Stimulated activated CD4-positive, alpha-beta T cell treated with anti-CD3 and anti-CD28 coated beads, Interleukin-1b, Interleukin-23, amount 100 ng/mL, for 4 hours (primary cell): ENCODE measurements around the gene SH3BGRL.
A peak's percentile ranks its signal among the peaks of the same experiment; 100 is the strongest.

Experiments used
- DNase-seq, 2 donors: peaks; one replicate each; pipeline ENCODE4 v3.0.0-alpha.2; 2020; ENCODE audit warnings: low read depth in 2 of 2

Gene SH3BGRL

DNA sequence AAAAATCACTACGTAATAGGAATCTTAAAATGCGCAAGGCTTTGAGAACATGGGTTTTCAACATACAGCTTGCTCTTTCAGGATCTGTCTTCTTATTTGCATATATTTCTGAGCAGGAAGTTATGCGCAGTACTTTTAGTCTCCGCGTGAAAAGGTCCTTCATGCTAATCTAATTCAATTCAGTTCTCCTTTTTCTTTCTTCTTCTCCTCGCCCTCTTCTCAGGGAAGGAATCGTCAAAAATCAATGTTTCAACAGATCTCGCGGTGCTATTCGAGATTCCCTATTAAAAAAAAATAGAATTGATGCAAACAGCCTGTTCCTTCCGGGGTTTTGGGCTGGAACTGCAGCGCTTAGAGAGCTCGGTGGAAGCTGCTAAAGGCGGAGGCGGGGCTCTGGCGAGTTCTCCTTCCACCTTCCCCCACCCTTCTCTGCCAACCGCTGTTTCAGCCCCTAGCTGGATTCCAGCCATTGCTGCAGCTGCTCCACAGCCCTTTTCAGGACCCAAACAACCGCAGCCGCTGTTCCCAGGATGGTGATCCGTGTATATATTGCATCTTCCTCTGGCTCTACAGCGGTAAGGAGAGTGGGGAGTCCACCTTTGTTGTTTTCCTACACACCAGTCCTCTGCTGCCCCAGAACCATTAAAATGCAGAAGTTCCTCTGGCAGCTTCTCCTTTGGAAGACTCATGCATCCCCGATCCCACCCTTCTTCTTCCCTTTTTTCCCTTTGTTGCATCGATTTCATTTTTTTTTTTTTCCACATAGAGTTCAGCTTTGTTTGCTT, at the start of gene SH3BGRL, which contains the start of gene HMGN5:
SH3BGRL (plus strand) TSS at position 432 of the 785 bp plus-strand sequence; CDS start at position 531, 99 bp downstream.
HMGN5 (minus strand) TSS at position 243 of the 785 bp plus-strand sequence. CDS start 80,364 bp downstream, outside the sequence.
- peak; percentile 37 to 42 for DNase-seq

DNA sequence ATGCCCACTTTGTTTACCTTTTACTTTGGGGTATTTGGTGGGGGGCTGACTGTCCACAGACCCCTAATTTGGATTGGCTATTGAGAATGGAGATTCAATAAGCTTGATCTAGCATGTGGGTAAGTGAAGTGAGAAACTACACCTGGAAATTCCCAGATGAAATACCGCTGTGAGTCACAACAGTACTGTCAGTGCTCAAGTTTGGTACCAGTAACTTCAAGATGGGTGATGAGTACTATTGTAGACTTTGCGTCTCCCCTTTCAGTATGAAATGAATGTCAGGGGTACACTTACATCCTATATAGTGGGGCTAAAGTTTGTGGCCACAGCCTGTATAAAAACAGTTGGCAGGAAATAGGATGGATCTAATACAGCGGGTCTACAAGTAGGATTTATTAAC, 33.5 kb upstream of the SH3BGRL start:
- DNase-seq, result no peak

DNA sequence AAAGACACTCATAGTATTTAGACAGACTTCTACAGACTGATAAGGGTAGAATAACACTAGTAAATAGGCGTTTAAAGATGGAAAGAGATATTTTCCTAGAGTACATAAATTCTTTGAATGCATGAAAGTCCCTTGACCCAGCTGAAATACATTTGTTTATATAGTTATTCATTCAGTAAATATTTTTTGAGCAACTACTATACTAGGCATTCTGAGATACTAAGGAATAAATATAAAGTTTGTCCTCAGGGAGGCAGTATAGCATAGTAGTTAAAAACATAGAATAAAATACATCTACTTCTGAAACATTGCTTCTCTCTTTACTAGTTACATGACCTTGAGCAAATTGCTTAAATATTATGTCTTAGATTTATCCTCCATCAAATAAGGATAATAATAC, 27.6 kb upstream of the SH3BGRL start:
- DNase-seq, result no peak

DNA sequence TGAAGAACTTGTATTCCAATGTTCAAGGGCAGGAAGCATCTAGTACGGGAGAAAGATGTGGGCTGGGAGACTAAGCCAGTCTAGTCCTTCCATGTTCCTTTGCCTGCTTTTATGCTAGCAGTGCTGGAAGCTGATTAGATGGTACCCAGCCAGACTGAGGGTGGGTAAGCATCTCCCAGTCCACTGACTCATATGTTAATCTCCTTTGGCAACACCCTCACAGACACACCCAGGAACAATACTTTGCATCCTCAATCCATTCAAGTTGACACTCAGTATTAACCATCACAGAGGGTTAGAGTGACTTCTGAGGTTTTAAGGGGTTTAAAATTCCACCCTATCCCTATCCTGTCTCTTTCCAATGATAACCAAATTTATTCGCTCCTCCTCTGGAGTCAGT, 6.6 kb upstream of the SH3BGRL start:
- no peak for DNase-seq

DNA sequence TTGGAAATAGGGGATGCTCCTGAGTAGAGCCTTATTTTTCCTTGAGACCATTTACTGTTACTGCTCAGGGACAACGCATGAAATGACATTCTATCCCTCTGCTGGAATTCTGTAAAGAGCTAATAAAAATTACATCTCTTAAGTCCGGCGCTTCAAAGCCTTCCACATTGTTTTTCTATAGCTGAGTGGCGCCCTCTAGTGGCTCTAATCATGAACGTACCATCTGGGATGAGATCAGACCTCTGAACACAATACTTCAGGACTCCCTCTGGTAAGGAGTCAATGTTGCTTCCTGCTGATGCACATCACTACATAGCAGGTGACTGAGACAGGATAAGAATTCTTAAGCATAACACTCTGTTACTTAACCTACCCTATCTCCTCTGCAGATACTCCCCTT, 6.2 kb upstream of the SH3BGRL start:
- peak; percentile 11 to 40 for DNase-seq

DNA sequence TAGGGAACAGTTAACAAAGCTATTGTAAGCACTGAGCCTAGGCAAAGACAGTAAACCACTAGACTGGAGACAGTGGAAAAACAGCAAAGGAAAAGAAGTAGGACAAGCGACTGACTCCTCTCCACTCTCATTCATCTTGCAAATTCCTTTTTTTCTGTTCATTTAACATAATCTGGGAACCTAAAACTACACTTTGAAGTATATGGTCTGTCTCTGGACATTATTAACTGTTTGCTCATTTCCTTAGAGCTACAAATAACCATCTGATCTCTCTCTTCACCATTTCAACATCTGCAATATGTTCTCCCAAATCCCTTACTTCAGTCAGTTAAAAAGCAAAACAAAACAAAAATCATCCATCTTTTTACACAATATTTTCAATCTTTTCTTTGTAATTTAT, 831 bp upstream of the SH3BGRL start:
- no peak for DNase-seq

DNA sequence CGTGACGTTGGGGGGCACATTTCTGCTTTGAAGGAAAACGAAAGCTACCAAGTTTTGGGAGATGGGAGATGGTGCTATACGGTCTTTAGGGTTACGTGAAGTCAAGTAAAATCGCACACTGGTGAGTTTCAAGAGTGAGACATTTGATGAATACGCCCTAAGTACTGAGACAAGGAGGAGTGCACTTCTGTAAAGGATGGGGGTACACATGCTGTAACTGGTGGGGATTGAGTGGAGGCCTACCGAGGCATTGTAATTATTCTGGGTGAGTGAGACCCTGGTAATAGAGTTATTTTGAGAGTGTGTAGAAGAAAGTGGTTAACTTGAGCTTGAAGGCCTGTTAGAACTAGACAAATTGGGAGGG, 536 bp downstream of the SH3BGRL start:
- DNase-seq, result no peak

DNA sequence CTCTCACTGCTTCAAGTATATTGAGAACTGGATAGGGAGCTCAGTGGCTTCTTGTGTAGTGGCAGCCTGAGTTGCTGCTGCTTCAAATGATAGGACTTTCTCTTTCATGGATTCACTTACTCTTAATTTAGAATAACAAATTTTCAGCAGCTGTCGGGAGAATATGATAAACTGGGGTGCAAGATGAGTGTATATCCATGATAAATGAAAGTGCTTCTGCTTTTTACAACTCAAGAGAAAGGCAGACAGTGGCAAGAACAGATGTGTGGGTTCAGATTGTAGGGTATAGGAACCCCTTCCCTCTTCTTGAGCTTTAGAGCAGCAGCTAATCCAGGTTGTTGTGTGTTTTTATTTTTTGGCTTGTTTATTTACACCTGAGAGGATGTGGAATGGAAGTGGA, 1.0 kb downstream of the SH3BGRL start:
- DNase-seq, result no peak

DNA sequence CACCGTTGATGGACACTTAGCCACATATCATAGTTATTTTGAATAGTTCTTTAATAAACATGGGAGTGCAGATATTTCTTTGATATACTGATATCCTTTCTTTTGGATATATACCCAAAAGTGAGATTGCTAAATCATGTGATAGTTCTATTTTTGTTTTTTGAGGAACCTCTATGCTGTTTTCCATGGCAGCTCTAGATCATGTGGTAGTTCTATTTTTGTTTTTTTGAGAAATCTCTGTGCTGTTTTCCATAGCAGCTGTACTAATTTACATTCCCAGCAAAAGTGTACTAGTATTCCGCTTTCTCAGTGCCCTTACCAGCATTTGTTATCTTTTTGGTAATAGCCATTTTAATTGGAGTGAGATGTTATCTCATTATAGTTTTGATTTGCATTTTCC, 3.6 kb downstream of the SH3BGRL start:
- DNase-seq, result no peak

DNA sequence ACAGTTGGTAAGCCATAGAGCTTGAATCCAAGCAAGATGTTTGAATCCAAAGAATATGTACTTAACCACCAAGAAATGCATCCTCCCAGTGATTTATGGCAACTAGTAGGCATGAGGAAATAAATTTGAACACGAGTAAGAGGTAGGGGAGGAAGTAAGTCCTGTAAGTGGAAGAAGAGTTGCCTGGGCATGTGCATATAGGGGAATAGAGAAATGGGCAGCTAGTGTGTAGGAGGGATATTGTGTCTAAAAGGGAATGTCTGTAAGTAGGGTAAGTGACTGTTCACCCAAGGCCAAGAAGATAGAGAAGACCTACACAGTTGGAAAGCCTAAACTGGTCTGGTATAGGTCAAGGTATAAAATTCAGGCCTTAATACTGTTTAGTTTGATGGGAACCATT, 4.6 kb downstream of the SH3BGRL start:
- no peak for DNase-seq

DNA sequence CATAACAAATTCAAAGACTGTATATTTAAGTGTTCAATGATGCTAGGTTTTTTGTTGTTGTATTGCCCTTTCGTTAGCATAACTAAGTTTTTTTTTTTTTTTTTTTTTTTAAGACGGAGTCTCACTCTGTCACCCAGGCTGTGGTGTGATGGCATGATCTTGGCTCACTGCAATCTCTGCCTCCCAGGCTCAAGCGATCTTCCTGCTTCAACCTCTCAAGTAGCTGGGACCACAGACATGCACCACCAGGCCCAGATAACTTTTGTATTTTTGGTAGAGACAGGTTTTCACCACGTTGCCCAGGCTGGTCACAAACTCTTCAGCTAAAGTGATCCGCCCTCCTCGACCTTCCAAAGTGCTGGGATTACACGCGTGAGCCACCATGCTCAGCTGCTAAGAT, 7.0 kb downstream of the SH3BGRL start:
- DNase-seq, result no peak

DNA sequence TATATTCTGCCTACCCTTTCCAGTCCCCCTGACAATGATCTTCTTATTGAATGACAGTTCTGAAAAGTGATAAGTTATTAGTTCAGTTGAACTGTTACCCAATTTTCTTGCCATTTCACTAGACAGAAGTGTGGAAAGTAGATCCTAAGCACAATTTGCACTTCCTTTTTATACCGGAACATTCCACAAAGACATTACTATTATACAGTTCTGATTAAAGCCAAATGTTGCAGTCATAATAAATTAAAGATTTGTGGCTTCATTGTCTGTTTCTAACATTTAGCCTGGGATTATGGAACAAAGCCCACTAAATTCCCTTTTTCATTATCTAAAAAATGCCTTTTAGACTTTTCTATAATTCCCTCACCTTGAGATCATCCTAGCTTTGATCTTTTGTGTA, 13.8 kb downstream of the SH3BGRL start:
- no peak for DNase-seq

DNA sequence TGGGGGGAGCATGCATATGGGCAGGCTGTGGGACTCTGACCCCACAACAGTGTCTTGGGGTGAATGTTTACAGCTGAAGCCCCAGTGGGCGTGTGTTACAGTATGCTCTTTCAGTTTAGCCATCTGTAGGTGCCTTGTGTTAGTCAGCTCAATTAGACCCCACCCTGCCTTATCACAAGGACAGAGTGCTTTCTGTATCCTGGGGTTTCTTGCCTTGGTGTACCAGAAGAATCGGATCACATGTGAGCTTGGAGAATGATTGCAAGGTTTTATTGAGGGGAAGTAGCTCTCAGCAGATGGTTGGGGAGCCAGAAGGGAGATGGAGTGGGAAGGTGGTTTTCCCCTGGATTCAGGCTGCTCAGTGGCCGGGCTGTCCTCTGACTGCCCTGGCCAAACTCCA, 27.3 kb downstream of the SH3BGRL start:
- DNase-seq, result no peak

DNA sequence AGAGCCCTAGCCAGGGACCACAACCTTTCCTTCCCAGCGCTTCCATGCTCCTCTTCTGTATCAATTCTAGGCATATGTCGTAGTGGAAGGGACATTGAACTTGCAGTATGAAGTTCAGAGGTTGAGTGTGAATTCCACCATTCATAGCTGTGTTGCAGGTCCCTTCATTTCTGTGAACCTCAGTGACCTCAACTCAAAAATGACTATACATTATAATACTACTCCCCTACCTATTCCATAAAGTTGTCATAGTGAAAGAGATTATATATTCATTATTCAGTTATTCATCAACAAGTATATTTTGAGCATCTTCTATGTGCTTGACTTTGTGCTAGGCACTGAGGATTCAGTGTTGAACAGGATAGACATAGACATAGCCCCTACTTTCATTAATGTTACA, 28.0 kb downstream of the SH3BGRL start:
- DNase-seq, result no peak

DNA sequence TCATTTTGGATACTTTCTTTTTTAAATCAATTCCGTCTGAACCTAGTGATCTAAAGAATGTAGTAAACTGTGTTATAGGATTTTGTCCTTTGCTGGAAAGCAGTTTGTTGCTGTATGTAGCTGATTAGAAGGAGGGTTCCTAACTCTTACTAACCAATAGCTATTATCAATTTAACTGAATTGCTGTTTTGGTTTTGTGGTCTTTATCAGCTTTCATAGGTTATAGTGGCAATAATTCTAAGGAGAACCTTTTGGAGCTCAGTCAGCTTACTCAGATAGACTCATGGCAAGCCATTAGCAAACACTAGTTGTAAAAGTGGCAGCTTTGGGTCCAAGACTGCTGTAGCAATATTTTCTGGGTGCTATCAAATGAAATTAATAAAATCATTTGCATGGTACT, 29.6 kb downstream of the SH3BGRL start:
- DNase-seq, result no peak

DNA sequence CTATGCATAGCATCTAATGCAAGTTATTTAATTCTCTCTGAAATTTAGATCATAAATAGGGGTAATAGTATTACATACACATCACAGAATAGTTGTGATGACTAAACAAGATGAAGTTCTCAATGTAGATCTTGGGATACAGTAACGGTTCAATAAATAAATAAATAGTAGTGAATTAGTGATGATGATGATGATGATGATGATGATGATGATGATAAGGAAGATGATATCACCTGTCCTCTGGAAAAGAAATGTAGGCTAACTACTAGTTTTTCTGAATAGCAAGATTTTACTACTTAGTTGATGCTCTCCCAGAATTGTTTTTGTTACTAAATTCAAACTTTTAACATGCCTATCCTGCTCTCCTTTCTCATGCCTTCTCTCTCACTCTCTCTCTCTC, 30.3 kb downstream of the SH3BGRL start:
- DNase-seq, result no peak

DNA sequence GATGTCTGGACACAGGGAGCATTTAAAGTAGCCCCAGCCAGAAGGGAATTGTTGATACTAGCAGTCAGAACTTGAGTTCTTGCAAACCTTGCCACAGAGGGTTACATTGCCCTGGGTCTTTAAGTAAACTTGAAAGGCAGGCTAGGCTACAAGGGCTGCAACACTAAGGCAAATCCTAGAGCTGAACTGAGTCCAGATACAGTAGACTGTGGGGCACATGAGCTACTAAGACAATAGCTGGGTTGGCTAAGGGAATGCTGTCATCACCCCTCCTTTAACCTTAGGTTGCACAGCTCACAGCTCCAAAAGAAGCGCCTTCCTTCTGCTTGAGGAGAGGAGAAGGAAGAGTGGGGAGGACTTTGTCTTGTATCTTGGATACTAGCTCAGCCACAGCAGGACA, 35.6 kb downstream of the SH3BGRL start:
- no peak for DNase-seq

DNA sequence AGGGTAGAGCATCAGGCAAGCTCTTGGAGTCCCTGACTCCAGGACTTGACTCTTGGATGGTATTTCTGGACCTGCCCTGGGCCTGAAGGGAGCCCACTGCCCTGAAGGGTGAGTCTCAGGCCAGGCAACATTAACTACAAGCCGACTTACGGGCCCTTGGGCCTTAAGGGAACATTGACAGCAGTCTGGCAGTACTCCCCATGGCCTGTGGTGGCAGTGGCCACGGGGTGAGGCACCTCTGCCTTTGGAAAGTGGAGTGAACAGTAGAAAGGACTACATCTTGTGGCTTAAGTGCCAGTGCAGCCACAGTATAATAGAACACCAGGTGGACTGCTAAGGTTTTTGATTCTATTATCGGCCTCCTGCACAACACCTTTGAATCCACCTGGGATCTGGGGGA, 36.3 kb downstream of the SH3BGRL start:
- no peak for DNase-seq

DNA sequence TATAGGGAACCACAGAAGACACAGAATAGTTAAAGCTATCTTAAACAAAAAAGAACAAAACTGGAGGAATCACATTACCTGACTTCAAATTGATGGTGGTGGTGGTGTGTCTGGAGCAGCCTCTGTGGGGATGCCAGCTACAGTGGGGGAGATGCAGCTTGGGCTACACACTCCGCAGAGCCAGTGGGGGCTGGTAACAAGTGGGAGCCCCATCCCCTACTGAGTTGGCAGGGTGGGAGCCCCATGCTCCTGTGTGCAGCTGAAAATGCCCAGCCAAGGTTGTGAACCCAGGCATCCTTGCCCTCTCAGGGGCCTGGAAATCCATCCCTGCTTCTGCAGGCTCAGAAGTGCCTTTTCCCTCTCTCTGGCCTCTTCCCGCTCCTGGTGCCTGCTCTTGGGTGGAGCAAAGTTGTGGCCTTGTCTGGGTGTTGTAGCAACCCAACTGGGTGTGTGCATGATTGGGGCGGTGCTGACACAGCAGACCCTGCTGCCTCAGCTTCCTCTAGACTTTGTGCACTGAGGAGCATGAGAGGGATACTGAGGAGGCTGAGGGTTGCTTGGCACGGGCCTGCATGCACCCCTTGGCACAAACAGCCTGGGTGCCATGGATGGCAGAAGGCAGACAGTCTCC, 38.9 kb downstream of the SH3BGRL start:
- DNase-seq, result no peak

DNA sequence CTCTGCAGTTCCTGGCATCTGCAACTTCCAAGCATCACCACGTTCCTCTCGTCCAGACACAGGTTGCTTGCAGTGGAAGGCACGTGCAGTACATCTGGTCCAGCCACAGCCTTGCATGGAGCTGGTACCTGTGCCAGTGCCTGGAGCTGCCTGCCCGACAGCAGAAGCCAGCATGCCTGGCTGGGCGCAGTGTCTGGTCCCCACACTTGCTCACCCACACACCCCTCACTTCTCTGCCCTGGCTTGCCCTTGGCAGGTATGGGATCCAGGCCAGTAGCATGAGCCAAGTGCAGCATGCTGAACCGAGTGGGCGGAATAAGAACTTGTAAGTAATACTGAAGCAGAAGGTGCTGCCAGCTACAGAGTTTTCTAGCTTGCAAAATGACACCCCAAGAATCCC, 39.9 kb downstream of the SH3BGRL start:
- DNase-seq, result no peak

DNA sequence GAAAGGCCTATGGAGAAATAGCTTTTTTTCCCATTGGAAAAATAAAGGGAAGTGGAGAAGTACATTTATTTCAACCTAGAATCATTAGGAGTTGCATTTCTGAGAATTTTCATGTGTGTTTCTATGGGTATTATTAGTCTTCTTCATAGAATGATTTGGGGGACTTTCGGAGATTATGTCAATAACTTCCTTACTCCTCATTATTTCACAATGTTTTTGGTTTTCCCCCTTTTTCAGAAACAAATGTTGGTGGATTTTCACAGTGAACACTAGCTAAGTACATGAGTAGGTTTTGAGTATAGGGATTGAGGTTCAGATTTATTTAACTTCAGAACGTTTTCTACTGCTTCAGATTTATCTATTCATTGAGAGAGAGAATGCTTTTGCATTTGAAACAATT, 54.0 kb downstream of the SH3BGRL start:
- DNase-seq, result no peak

DNA sequence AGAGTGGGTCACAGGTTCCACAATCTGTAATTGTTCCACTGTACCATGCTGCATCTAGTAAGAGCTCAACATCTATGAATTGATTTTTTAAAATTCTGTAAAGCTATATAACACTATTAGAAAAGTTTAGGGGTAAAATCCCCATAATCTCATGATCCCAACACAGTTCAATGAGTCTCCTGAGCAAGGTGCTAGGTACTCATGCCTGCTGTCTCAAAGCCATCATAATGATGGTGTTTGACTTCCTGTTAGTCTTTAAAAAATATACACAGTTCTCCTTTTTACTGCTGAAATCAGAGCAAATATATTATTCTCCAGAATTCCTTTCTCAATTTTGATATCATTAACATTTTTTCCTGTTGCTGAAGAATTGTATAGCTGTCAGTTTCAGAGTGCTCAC, 55.9 kb downstream of the SH3BGRL start:
- no peak for DNase-seq

DNA sequence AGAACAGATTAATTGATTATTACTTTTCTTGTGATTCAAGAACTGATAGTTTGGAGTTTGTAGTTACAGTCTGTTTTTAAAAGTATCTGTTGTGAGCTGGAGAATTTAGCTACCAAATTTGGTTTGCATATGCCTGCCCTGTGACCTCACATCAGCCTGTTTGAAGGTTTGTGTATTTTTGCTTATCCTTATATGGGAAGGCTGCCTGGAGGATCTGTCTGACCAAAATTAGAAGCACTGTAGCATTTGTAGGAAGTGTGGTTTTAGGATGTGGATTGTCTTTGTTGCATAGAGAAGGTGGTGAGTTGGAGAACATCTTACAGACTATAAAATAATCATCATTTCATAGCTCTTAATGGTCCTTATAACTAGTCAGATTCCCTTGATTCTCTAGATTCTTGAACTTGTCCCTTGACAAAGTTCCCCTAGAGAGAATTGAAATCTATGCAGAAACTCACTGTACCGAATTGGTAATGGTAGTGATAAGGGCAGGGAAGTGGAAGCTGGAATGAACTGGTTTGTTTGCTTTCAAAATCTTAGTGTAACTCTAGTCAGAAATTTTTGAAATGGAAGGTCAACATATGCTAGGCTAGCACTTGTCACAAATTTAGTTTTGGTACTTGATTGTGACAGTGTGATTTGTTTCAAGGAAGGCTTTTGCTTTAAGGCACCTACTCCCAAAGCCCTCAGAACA, 57.3 kb downstream of the SH3BGRL start:
- DNase-seq, result no peak
